Activated B cell treated with CpG ODN at 0.5 μM for 24 hours (primary cell): Measurements from ENCODE around the gene FAM50B. TPM values are rescaled to one million over a fixed set of nuclear protein-coding genes. Genes with fewer than 3 reads are reported as not detected.

Experiments used
- ATAC-seq: fragments of 200-7000 bp; cut with Tn5 transposase; one replicate; pipeline ENCODE4 v1.10.0; 2021; ENCODE audit warnings: low read depth, mild to moderate bottlenecking, moderate library complexity
- CTCF ChIA-PET: fragments of 350-600 bp; sonication (Branson Sonifier 250); formaldehyde crosslinking; loops from one replicate; lab custom pipeline; 2021; ENCODE audit warnings: antibody characterized with exemption; lab: Charles Lee
- POLR2A ChIA-PET: fragments of 350-600 bp; sonication (Branson Sonifier 250); formaldehyde crosslinking; loops from one replicate; lab custom pipeline; 2021; ENCODE audit warnings: antibody characterized with exemption; lab: Charles Lee
- DNase-seq: peaks from one replicate; pipeline ENCODE4 v3.0.0; 2022
- H3K27ac Mint-ChIP-seq: one replicate; pipeline ENCODE4 v1.8.0; 2020; ENCODE audit warnings: mixed read lengths
- H3K27me3 Mint-ChIP-seq: one replicate; pipeline ENCODE4 v1.8.0; 2021; ENCODE audit warnings: mixed read lengths
- H3K36me3 Mint-ChIP-seq: one replicate; pipeline ENCODE4 v1.8.0; 2021; ENCODE audit warnings: low read depth, mixed read lengths
- H3K4me1 Mint-ChIP-seq: one replicate; pipeline ENCODE4 v1.8.0; 2021; ENCODE audit warnings: mixed read lengths
- H3K4me3 Mint-ChIP-seq: one replicate; pipeline ENCODE4 v1.8.0; 2020; ENCODE audit warnings: mild to moderate bottlenecking, mixed read lengths
- H3K9me3 Mint-ChIP-seq: one replicate; pipeline ENCODE4 v1.8.0; 2020; ENCODE audit warnings: mixed read lengths
- intact Hi-C: fragments of 100-400 bp; cut with micrococcal nuclease; formaldehyde crosslinking; loops from one replicate; pipeline ENCODE4 v1.15.1; 2024
- total RNA-seq: library from RNA; stranded (reverse); gene quantifications from 2 replicates; pipeline ENCODE4 v1.2.3, GENCODE V29; 2022
- TF ChIP-seq, protein P1 (sequence below): fragments of 200-600 bp; IDR thresholded peaks from one replicate; pipeline ENCODE4 v1.8.0; 2022; ENCODE audit warnings: antibody characterized with exemption, mild to moderate bottlenecking

The FAM50B gene
- total RNA-seq, 1 donor from 2014 or later = 8.1 TPM

DNA sequence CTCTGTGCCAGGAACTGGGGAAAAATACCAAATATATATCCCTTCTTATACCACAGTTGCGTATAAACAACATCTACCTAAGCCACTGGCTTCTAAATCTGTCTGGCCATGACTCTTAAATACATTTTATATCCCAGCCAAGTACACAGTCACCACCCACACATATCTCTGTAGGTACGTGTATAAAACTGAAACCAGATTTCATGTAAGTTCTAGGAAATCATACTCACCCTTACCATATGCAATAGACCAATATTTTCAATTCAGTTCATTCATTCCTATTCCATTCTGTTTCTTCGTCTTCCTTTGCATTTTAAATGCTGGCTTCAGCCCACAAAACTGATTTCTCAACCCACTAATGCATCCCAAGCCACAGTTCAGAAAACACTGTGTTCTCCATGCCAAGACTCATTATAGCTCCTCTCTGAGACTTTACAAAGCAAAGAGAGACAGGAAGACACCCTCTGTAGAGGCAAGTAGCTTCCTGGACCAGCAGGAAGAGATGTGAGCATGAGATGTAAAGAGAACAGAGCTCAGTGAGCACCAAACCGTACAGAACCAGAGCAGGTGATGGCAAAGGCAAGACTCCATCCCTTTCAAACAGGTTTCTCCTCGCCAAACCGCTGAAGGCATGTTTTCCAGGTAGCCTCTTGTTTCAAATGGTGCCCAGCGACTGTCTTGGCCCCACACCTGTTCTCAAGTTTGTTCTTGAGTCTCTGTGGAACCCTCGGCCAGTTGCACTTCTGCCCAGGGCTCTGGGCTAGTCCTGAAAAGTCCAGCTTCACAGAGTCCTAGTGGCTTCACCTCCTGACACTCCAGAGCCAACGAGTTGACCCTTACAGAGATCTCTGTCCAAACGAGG lies 18.7 kb downstream of the FAM50B start:
- TF ChIP-seq, protein P1, sequence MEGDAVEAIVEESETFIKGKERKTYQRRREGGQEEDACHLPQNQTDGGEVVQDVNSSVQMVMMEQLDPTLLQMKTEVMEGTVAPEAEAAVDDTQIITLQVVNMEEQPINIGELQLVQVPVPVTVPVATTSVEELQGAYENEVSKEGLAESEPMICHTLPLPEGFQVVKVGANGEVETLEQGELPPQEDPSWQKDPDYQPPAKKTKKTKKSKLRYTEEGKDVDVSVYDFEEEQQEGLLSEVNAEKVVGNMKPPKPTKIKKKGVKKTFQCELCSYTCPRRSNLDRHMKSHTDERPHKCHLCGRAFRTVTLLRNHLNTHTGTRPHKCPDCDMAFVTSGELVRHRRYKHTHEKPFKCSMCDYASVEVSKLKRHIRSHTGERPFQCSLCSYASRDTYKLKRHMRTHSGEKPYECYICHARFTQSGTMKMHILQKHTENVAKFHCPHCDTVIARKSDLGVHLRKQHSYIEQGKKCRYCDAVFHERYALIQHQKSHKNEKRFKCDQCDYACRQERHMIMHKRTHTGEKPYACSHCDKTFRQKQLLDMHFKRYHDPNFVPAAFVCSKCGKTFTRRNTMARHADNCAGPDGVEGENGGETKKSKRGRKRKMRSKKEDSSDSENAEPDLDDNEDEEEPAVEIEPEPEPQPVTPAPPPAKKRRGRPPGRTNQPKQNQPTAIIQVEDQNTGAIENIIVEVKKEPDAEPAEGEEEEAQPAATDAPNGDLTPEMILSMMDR = no peak
- ChIA-PET POLR2A (no interaction called here), CTCF (no interaction called here)
- no peaks in the 10 kb centered on the region for H3K36me3 Mint-ChIP-seq
- peaks cover 25% of the 10 kb centered on the region for H3K27me3 Mint-ChIP-seq
- no peaks in the 10 kb centered on the region for H3K4me1 Mint-ChIP-seq
- DNase-seq (no peak), ATAC-seq (no peak)
- no peaks in the 10 kb centered on the region for H3K9me3 Mint-ChIP-seq
- intact Hi-C loops = no loop called here
- no peak overlapping the region for H3K4me3 Mint-ChIP-seq
- no peak overlapping the region for H3K27ac Mint-ChIP-seq

DNA sequence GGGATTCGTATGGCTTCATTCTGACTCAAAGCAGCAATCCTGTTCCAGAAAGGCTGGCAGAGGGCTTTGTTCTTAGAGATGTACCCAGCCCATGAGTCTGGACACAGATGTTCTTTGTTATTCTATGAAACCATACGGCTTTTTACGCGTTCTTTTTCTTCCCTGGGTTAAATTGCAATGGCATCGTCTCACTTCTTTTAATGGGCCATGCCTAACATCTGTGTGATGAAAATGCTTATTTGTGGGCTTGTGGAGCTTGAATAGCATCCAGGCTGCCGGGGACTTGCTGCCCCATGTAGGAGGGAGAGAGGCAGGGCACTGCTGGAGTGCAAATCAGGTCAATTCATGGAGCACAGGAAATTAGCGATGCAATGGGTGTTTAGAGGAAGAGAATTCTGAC lies 19.4 kb downstream of the FAM50B start:
- H3K4me3 Mint-ChIP-seq = no peak overlapping the region
- TF ChIP-seq, protein P1 = no peak
- ATAC-seq (no peak), DNase-seq (no peak)
- CTCF ChIA-PET = no interaction called here
- H3K4me1 Mint-ChIP-seq = no peaks in the 10 kb centered on the region
- H3K27ac Mint-ChIP-seq = no peak overlapping the region
- POLR2A ChIA-PET = no interaction called here
- no peaks in the 10 kb centered on the region for H3K36me3 Mint-ChIP-seq
- H3K9me3 Mint-ChIP-seq = no peaks in the 10 kb centered on the region
- intact Hi-C loops = no loop called here
- peaks cover 25% of the 10 kb centered on the region for H3K27me3 Mint-ChIP-seq

DNA sequence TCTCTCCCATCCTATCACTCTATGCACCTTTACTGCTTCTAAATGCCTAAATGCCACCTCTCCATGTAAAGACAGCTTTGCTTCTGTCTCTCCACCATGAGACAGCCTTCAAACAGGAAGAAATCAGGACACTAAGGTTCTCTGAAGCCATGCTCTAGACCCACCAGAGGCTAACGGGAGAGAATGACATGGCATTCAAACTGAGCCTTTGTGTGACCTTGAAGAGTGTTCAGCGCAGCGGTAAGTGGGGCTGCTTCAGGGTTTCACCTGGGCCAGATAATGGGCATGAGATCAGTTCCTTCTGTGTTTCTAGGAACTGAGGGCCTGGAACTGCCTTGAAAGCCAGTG lies 20.1 kb downstream of the FAM50B start:
- ChIA-PET POLR2A (no interaction called here), CTCF (no interaction called here)
- Mint-ChIP-seq H3K4me3 (no peak overlapping the region), H3K9me3 (no peaks in the 10 kb centered on the region), H3K36me3 (no peaks in the 10 kb centered on the region), H3K27ac (no peak overlapping the region), H3K4me1 (no peaks in the 10 kb centered on the region), H3K27me3 (peaks cover 25% of the 10 kb centered on the region)
- ATAC-seq = no peak
- intact Hi-C loops = no loop called here
- no peak for DNase-seq
- TF ChIP-seq, protein P1 = no peak

- POLR2A ChIA-PET = no interaction called here
- Mint-ChIP-seq H3K27ac (no peak overlapping the region), H3K4me3 (no peak overlapping the region)
These were observed 20.7 kb downstream of the FAM50B start for GRCh38 chr6:3869632-3870527.

More at GRCh38 chr6:3869632-3870527, 20.7 kb downstream of the FAM50B start:
- H3K4me1 Mint-ChIP-seq = no peaks in the 10 kb centered on the region
- H3K27me3 Mint-ChIP-seq = peaks cover 22% of the 10 kb centered on the region
- TF ChIP-seq, protein P1 = no peak
- intact Hi-C loops = no loop called here
- DNase-seq (no peak), ATAC-seq (no peak)
- CTCF ChIA-PET = no interaction called here
- no peaks in the 10 kb centered on the region for H3K36me3 Mint-ChIP-seq
- no peaks in the 10 kb centered on the region for H3K9me3 Mint-ChIP-seq
